KMS-11 (cell line): ENCODE data around the gene SPAG6.

Experiments
- H2AFZ ChIP-seq: fragments of 200-600 bp; sonication (generic); 2 replicates; pipeline ENCODE4 v1.6.1; 2016; ENCODE audit warnings: antibody characterized with exemption, mixed run types, low read depth
- H3K27ac ChIP-seq: fragments of 200-600 bp; sonication (generic); 2 replicates; pipeline ENCODE4 v1.6.1; 2016; ENCODE audit warnings: mild to moderate bottlenecking, mixed run types
- H3K27me3 ChIP-seq: fragments of 200-600 bp; sonication (generic); 2 replicates; pipeline ENCODE4 v1.6.1; 2017; ENCODE audit warnings: mild to moderate bottlenecking, low read depth, mixed run types, moderate library complexity; ENCODE audit not compliant: insufficient read depth
- H3K36me3 ChIP-seq: fragments of 200-600 bp; sonication (generic); 2 replicates; pipeline ENCODE4 v1.6.1; 2017; ENCODE audit warnings: mild to moderate bottlenecking, mixed run types; ENCODE audit not compliant: insufficient read depth
- H3K4me1 ChIP-seq: fragments of 200-600 bp; sonication (generic); 2 replicates; pipeline ENCODE4 v1.6.1; 2016; ENCODE audit warnings: mild to moderate bottlenecking, low read depth, mixed run types; ENCODE audit not compliant: poor library complexity, severe bottlenecking
- H3K4me2 ChIP-seq: fragments of 200-600 bp; sonication (generic); 2 replicates; pipeline ENCODE4 v1.7.0; 2016; ENCODE audit warnings: mild to moderate bottlenecking, mixed run types
- H3K4me3 ChIP-seq: fragments of 200-600 bp; sonication (generic); IDR thresholded peaks from 2 replicates; pipeline ENCODE4 v1.6.1; 2017; ENCODE audit warnings: low read depth, low read length, mixed read lengths; ENCODE audit not compliant: insufficient read depth
- H3K79me2 ChIP-seq: fragments of 200-600 bp; sonication (generic); 2 replicates; pipeline ENCODE4 v1.6.1; 2016; ENCODE audit warnings: low read depth, mixed run types; ENCODE audit not compliant: insufficient read depth
- H3K9ac ChIP-seq: fragments of 200-600 bp; sonication (generic); 2 replicates; pipeline ENCODE4 v1.6.1; 2016; ENCODE audit warnings: mild to moderate bottlenecking, mixed run types
- H4K20me1 ChIP-seq: fragments of 200-600 bp; sonication (generic); 2 replicates; pipeline ENCODE4 v1.6.1; 2016; ENCODE audit warnings: mild to moderate bottlenecking, mixed run types; ENCODE audit not compliant: insufficient read depth
- TF ChIP-seq, protein P1 (sequence below): fragments of 200-600 bp; sonication (generic); conservative IDR thresholded peaks from 2 replicates; pipeline ENCODE4 v1.6.1; 2017; ENCODE audit warnings: low read depth, mild to moderate bottlenecking, antibody characterized with exemption, low read length, moderate library complexity, mixed read lengths

Gene SPAG6

DNA sequence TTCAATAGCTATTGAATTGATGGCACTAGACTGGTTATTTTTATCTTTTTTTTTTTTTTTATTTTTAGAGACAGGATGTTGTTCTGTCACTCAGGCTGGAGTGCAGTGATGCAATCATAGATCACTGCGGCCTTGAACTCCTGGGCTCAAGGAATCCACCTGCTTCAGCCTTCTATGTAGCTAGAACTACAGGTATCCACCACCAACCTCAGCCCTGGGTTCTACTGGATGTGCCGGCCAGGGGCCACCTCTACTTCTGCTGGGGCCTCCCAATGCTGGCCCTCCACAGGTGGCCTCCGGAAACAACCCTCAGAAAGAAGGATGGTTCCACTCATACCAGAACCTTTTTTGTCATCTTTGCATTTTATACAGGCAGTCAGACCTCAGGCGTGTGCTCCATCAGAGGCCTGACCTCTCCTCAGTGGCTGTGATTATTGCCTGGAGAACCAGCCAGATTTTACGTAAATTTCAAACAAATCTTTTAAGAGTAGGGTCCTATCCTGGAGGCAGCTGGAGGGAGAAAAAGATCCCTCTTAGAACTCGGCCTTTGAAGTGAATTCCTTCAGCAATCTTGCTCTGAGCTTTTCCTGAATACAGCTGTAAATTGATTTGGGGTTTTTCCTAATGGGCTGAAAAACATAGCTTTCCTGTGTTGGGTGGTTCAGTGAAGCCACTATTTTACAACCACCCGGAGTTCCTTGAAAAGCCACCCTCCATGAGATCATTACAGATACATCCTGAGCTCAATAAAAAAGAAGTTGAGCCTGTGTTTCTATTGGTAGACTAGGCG is 110.0 kb downstream of the SPAG6 start:
- H3K27me3 ChIP-seq: no peaks in the 10 kb centered on the region
- no peak overlapping the region for H2AFZ ChIP-seq
- H3K27ac ChIP-seq: no peak overlapping the region
- no peak overlapping the region for H3K9ac ChIP-seq
- no peaks in the 10 kb centered on the region for H4K20me1 ChIP-seq
- no peak overlapping the region for H3K4me3 ChIP-seq
- TF ChIP-seq, protein P1, sequence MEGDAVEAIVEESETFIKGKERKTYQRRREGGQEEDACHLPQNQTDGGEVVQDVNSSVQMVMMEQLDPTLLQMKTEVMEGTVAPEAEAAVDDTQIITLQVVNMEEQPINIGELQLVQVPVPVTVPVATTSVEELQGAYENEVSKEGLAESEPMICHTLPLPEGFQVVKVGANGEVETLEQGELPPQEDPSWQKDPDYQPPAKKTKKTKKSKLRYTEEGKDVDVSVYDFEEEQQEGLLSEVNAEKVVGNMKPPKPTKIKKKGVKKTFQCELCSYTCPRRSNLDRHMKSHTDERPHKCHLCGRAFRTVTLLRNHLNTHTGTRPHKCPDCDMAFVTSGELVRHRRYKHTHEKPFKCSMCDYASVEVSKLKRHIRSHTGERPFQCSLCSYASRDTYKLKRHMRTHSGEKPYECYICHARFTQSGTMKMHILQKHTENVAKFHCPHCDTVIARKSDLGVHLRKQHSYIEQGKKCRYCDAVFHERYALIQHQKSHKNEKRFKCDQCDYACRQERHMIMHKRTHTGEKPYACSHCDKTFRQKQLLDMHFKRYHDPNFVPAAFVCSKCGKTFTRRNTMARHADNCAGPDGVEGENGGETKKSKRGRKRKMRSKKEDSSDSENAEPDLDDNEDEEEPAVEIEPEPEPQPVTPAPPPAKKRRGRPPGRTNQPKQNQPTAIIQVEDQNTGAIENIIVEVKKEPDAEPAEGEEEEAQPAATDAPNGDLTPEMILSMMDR: no peak
- no peak overlapping the region for H3K4me2 ChIP-seq
- peaks cover 17% of the 10 kb centered on the region for H3K4me1 ChIP-seq
- no peaks in the 10 kb centered on the region for H3K36me3 ChIP-seq
- H3K79me2 ChIP-seq: no peaks in the 10 kb centered on the region

DNA sequence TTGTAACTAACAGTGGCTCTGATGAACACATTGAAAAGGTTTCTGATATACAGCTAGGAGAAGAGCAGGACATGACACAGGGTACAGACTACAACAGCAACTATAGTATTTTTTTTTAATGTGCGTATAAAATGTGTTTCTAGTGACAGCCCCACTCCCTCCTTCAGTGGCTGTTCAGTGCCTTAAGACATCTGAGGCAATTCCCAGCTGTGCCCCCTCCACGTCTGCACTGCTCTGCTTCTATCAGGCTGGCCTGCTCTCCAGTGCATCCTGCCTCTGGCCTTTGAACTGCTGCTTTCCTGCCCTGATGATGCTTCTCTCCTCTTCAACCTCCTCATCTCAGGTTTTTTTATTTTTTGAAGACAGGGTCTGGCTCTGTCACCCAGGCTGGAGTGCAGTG is 111.2 kb downstream of the SPAG6 start:
- H3K9ac ChIP-seq: no peak overlapping the region
- H3K4me2 ChIP-seq: no peak overlapping the region
- no peaks in the 10 kb centered on the region for H3K27me3 ChIP-seq
- no peaks in the 10 kb centered on the region for H4K20me1 ChIP-seq
- peaks cover 17% of the 10 kb centered on the region for H3K4me1 ChIP-seq
- TF ChIP-seq, protein P1: no peak
- no peak overlapping the region for H3K4me3 ChIP-seq
- no peak overlapping the region for H2AFZ ChIP-seq
- no peaks in the 10 kb centered on the region for H3K36me3 ChIP-seq
- no peaks in the 10 kb centered on the region for H3K79me2 ChIP-seq
- H3K27ac ChIP-seq: no peak overlapping the region

DNA sequence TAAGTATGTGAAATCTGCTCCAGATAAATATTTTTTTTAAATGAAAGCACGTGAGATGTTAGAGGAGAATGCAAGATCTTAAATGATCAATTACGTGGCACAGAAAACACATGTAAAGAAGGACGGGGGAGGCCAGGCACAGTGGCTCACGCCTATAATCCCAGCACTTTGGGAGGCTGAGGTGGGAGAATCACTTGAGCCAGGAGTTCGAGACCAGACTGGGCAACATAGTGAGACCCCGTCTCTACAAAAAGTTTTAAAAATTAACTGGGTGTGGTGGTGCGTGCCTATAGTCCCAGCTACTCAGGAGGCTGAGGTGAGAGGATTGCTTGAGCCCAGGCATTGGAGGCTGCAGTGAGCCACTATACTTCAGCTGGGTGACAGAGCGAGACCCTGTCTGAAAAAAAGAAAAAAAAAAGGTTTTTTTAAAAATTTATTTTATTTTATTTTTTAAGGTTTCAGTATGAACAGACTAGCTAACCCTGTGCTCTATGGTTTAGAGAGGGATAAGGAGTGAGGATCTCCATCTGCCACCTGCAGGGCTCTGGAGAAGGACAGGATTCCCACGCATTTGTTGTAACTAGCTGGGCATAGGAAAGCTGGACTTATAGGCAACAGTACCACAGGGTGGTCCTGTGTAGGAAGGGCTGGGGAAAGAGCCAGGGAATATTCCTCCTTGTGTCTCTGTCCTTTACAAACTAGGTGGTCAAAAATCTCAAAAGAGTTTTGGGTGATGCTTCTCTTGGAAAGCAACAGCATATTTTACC is 113.2 kb downstream of the SPAG6 start:
- H3K79me2 ChIP-seq: no peaks in the 10 kb centered on the region
- H4K20me1 ChIP-seq: no peaks in the 10 kb centered on the region
- TF ChIP-seq, protein P1: no peak
- no peak overlapping the region for H3K27ac ChIP-seq
- H3K27me3 ChIP-seq: no peaks in the 10 kb centered on the region
- H3K9ac ChIP-seq: no peak overlapping the region
- H2AFZ ChIP-seq: no peak overlapping the region
- no peak overlapping the region for H3K4me3 ChIP-seq
- no peaks in the 10 kb centered on the region for H3K36me3 ChIP-seq
- no peak overlapping the region for H3K4me2 ChIP-seq
- H3K4me1 ChIP-seq: peaks cover 19% of the 10 kb centered on the region

DNA sequence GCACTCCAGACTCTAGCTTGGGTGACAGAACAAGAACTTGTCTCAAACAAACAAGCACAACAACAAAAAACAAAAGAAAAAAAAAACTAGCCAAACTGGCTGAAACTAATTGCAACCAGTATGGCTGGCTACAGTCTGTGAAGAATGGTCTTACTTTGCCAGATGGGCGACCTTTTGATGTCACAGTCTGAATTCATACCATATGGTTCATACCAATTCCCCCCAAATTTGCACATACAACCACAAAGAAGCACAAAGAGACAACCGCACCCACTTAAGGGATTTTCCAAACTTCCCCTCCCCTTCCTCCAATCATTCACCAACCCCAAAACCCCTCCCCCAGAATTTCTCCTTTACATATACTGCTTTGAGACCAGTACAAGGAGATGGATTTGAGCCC is 114.2 kb downstream of the SPAG6 start:
- H3K27me3 ChIP-seq: no peaks in the 10 kb centered on the region
- no peak overlapping the region for H3K4me2 ChIP-seq
- H3K79me2 ChIP-seq: no peaks in the 10 kb centered on the region
- H2AFZ ChIP-seq: no peak overlapping the region
- H3K4me3 ChIP-seq: no peak overlapping the region
- H3K9ac ChIP-seq: no peak overlapping the region
- no peaks in the 10 kb centered on the region for H4K20me1 ChIP-seq
- no peak overlapping the region for H3K27ac ChIP-seq
- TF ChIP-seq, protein P1: no peak
- peaks cover 30% of the 10 kb centered on the region for H3K4me1 ChIP-seq
- no peaks in the 10 kb centered on the region for H3K36me3 ChIP-seq
